ENCODE data around the gene UBE2L5. TPM values are rescaled to one million over a fixed set of nuclear protein-coding genes. Genes with fewer than 3 reads are reported as not detected.

The UBE2L5 gene
- total RNA-seq, 4 donors from 2014 or later = 0.66 to 0.75 TPM; not detected in 2

DNA sequence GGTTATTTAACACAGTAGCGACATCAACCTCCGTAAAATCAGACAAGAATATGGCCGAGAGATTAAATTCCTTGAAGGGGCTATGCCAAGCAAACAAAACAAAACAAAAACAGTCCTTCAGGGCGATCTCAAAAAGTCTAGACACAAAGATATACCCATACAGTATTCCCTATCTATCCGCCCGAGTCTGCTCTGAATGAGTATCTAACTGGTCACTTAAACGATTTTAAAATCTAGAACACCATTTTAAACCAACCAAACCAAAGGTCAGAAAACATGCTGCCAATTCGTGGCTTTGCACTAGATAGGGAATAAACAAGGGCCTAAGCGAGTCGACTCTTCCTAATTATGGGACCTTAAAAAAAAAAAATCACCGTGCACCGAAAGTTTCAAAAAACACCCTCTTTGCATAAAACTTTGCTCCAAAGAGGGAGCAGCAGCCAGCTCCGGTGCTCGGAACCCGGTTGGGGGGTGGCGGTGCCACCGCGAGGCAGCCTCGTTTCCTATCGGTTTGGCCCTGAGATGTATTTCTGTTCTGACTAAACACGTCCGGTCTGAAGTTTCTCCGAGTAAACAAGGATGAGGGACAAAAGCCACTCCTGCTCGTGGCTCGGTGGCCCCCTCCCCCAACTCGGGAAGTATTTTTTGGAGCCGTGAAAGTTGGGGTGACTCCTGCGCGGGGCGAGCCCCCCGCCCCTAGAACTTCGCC is 41.6 kb downstream of the UBE2L5 start:
- no peak for TF ChIP-seq CTCF (IDR thresholded peaks at IDR 0.05; ENCODE audit: low read depth)

DNA sequence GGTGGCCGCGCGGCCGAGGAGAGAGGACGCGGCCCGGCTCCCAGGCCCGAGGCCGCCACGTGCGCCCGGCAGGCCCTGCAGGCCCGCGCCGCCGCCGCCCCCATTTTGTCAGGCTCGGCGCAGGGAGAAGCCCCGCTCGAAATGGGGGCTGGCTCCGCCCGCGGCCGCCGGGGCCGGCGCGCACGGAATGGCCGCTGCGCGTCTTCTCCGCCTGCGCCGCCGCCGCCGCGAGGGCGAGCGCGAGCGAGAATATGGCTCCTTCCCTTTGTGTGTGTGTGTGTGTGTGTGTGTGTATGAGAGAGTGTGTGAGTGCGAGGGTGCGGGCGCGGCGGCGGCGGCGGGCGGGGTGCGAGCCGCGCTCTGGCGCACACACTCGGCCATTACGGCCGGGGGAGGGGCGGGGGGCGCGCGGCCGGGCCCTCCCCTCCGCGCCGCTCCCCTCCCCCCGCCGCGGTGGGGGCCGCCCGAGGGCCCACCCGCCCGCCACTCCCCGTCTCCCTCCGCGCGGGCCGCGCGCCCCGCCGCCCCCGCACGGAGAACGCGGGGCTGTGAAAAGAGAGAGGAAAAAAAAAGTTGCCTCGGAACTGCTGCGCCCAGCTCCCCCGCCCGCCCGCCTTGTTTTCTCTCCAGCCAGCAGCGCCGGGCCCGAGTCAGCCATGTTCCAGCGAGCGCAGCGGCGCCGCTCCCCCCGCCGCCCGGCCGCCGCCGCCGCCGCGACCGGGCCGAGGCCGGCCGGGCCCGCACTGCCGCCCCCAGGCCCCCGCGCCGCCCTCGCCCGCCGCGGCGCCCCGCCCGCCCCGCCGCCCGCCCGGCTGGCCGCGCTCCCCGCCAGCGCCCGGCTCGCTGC is 42.4 kb downstream of the UBE2L5 start:
- TF ChIP-seq CTCF (IDR thresholded peaks at IDR 0.05; ENCODE audit: low read depth) = no peak

DNA sequence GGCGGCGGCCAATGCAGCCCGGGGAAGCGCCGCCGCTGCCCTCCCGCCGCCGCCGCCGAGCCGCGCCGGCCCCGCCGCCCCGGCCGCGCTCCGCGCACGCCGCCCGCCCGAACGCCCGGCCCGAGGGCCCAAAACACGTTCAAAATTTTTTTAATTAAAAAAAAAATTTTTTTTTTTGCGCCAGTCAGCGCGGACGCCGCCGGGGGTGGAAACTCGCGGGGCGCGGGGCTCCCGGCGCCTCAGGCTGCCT is 43.0 kb downstream of the UBE2L5 start:
- no peak for TF ChIP-seq CTCF (IDR thresholded peaks at IDR 0.05; ENCODE audit: low read depth)

- no peak for TF ChIP-seq CTCF (IDR thresholded peaks at IDR 0.05; ENCODE audit: low read depth)
These were observed 43.5 kb downstream of the UBE2L5 start, which contains the start of gene HMGB1 for GRCh38 chr13:30465593-30466357. Gene HMGB1, minus strand, starts transcription at chr13:30465936. Its CDS starts 2,256 bp downstream, at chr13:30463680.

DNA sequence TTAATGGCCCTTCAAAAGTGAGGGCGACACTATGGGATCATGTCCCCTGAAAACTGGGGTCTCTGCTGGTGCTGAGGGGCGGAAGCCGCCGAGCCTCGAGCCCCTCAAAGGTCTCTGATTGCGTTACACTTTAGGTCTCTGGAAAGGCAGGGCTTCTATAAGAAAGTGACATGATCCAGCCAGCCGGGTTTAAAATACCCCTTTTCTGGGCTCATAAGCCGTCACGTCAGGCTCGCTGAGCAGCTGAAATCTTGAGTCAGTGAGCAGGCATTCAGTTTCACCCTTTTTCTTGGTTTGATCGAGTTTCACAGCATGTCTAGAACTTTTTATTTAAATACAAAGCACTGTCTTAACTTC is 44.0 kb downstream of the UBE2L5 start:
- TF ChIP-seq CTCF (IDR thresholded peaks at IDR 0.05; ENCODE audit: low read depth) = no peak

DNA sequence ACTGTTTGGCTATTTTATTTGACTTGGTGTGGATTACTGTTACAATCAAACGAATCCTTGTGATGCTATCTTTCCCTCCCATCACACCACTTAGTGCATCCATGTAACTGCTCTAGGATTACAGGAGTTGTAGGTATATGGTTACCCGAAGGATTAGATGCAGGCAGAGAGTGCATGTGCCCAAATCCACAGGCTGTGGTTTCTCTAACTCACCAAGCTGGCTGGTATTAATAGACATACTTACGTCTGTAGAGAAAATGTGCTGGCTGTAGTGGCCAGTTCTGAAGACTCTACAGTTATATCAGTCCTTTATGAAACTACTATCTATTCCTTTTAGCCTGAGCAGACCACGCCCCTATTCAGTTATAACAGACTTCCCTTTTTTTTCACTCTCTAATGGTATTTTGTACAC is 44.6 kb downstream of the UBE2L5 start:
- TF ChIP-seq CTCF (IDR thresholded peaks at IDR 0.05; ENCODE audit: low read depth) = no peak

- no peak for TF ChIP-seq CTCF (IDR thresholded peaks at IDR 0.05; ENCODE audit: low read depth)
These were observed 51.4 kb downstream of the UBE2L5 start for GRCh38 chr13:30473675-30474074.

Measured in subcutaneous adipose tissue (tissue), 4 donors.